GM18499 (cell line): ENCODE results near the gene GSPT1.
"Not testable (repeated sequence)": the region's sequence is repeated elsewhere in the genome, so short reads cannot be mapped to it uniquely, and the experiment has no call there.

Experiments used
- ATAC-seq: cut with Tn5 transposase; IDR thresholded peaks from one replicate; pipeline ENCODE4 v1.9.1; 2021; ENCODE audit warnings: moderate number of reproducible peaks; ENCODE audit not compliant: insufficient read depth, unreplicated experiment

GSPT1 gene

GRCh38 chr16:11869353-11870228, 46.2 kb downstream of the GSPT1 start:
- no peak for ATAC-seq

- no peak for ATAC-seq
These were observed 47.3 kb downstream of the GSPT1 start for GRCh38 chr16:11868412-11868980.

GRCh38 chr16:11862489-11862888, 53.3 kb downstream of the GSPT1 start:
- ATAC-seq, result no peak

- no peak for ATAC-seq
These were observed 58.6 kb downstream of the GSPT1 start for GRCh38 chr16:11857161-11857560.

GRCh38 chr16:11852092-11852809, 63.5 kb downstream of the GSPT1 start:
- ATAC-seq, result no peak

GRCh38 chr16:11851294-11852091, 64.3 kb downstream of the GSPT1 start, which contains the start of gene RSL1D1:
TSS of gene RSL1D1 (minus strand) at chr16:11851542. CDS start at chr16:11851512, 30 bp downstream.
- peak; percentile 48 for ATAC-seq

GRCh38 chr16:11848842-11849241, 66.9 kb downstream of the GSPT1 start:
- no peak for ATAC-seq

GRCh38 chr16:11844499-11844898, 71.3 kb downstream of the GSPT1 start:
- no peak for ATAC-seq

- ATAC-seq, result no peak
These were observed 71.9 kb downstream of the GSPT1 start for GRCh38 chr16:11843861-11844260.

- no peak for ATAC-seq
These were observed 72.5 kb downstream of the GSPT1 start for GRCh38 chr16:11843206-11843605.

GRCh38 chr16:11841026-11841425, 74.7 kb downstream of the GSPT1 start:
- ATAC-seq, result no peak

- ATAC-seq, result no peak
These were observed 79.0 kb downstream of the GSPT1 start for GRCh38 chr16:11836650-11837244.

- ATAC-seq, result no peak
These were observed 79.7 kb downstream of the GSPT1 start for GRCh38 chr16:11835891-11836649.

- ATAC-seq, result no peak
These were observed 80.4 kb downstream of the GSPT1 start for GRCh38 chr16:11835309-11835708.

GRCh38 chr16:11833951-11834695, 81.6 kb downstream of the GSPT1 start:
- no peak for ATAC-seq

- no peak for ATAC-seq
These were observed 87.1 kb downstream of the GSPT1 start for GRCh38 chr16:11828696-11829095.

GRCh38 chr16:11825520-11826165, 90.1 kb downstream of the GSPT1 start:
- ATAC-seq, result not testable (repeated sequence)

- ATAC-seq, result no peak
These were observed 91.4 kb downstream of the GSPT1 start for GRCh38 chr16:11824362-11824761.
